ENCODE results near the gene PRIM2.
"Not testable (repeated sequence)": the region's sequence is repeated elsewhere in the genome, so short reads cannot be mapped to it uniquely, and the experiment has no call there.

Gene PRIM2

DNA sequence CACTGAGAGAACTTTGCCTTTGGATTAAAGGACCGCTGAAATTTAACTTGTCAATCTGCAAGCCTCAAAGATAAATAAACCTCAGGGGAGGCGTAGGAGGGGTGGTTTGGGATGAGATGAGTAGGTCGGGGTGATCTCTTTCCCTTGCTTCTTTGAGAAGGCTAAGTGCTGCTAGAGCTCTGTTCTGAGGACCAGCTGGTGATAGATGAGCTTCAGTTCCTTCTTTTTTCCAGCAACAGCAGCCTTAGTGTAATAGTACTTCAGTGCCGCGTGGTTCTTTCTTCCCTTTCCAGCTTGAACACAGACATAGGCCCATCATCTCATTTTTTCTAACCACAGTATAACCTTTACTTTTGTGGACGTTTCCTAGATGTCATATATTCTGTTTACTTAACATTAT lies 33.0 kb downstream of the PRIM2 start:
- not testable (repeated sequence) for H3K4me3 ChIP-seq (IDR thresholded peaks at IDR 0.05; ENCODE audit: insufficient read depth, low read depth, low read length); H3K4me2 ChIP-seq; H3K4me1 ChIP-seq (ENCODE audit: low read depth, poor library complexity, severe bottlenecking); H3K36me3 ChIP-seq (ENCODE audit: insufficient read depth); H3K9ac ChIP-seq; H4K20me1 ChIP-seq (ENCODE audit: insufficient read depth); H3K27me3 ChIP-seq (ENCODE audit: insufficient read depth, low read depth); H3K79me2 ChIP-seq (ENCODE audit: insufficient read depth, low read depth); H3K27ac ChIP-seq; H2AFZ ChIP-seq (ENCODE audit: low read depth)

DNA sequence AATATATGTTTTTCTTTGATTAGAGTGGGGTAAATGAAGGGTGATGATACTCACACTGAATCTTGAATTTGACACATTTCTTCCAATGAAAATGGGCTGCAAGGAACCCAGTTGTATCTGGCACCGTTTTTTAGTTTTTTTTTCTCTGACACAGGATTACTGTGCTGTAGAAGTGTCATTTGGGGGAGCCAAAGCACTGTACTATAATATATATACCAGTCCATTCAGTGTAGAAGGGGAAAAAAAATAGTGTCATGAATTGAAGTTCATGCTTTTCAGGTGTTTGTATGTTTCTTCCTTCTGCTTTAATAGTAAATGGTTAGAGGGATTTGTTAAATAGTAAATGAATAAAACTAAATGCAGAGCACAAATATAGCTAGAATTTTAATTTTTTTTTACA lies 35.2 kb downstream of the PRIM2 start:
- not testable (repeated sequence) for H4K20me1 ChIP-seq (ENCODE audit: insufficient read depth); H3K27me3 ChIP-seq (ENCODE audit: insufficient read depth, low read depth); H3K27ac ChIP-seq; H3K79me2 ChIP-seq (ENCODE audit: insufficient read depth, low read depth); H3K4me3 ChIP-seq (IDR thresholded peaks at IDR 0.05; ENCODE audit: insufficient read depth, low read depth, low read length); H3K4me1 ChIP-seq (ENCODE audit: low read depth, poor library complexity, severe bottlenecking); H3K4me2 ChIP-seq; H3K36me3 ChIP-seq (ENCODE audit: insufficient read depth); H3K9ac ChIP-seq; H2AFZ ChIP-seq (ENCODE audit: low read depth)

- H3K27me3 ChIP-seq (ENCODE audit: insufficient read depth, low read depth); H3K79me2 ChIP-seq (ENCODE audit: insufficient read depth, low read depth); H3K9ac ChIP-seq; H3K4me2 ChIP-seq; H3K4me3 ChIP-seq (IDR thresholded peaks at IDR 0.05; ENCODE audit: insufficient read depth, low read depth, low read length); H4K20me1 ChIP-seq (ENCODE audit: insufficient read depth); H3K36me3 ChIP-seq (ENCODE audit: insufficient read depth); H2AFZ ChIP-seq (ENCODE audit: low read depth); H3K4me1 ChIP-seq (ENCODE audit: low read depth, poor library complexity, severe bottlenecking); H3K27ac ChIP-seq: not testable (repeated sequence)
These were observed 40.9 kb downstream of the PRIM2 start for GRCh38 chr6:57358319-57358718.

DNA sequence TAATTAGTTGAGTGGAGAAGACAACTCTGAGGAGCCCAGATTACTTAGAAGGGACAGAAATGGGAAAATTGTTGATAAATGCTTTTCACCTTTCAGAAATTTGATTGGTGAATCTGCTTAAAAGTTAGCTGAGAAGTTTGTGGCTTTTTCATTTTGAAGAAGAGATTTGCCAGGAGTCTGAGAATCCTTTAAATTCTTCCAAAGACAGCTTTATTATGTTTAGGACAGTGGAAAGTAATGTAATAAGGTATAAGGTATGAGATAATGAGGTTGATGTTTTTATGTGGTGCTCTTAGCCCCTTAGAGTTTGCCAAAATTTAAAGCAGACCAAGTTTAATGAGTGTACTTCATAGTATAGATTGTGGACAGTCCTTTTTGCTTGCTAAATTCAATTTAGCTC lies 42.3 kb downstream of the PRIM2 start:
- not testable (repeated sequence) for H3K36me3 ChIP-seq (ENCODE audit: insufficient read depth)

GRCh38 chr6:57362340-57362739 lies 44.9 kb downstream of the PRIM2 start:
- not testable (repeated sequence) for H3K27me3 ChIP-seq (ENCODE audit: insufficient read depth, low read depth); H4K20me1 ChIP-seq (ENCODE audit: insufficient read depth); H2AFZ ChIP-seq (ENCODE audit: low read depth); H3K27ac ChIP-seq; H3K4me3 ChIP-seq (IDR thresholded peaks at IDR 0.05; ENCODE audit: insufficient read depth, low read depth, low read length); H3K36me3 ChIP-seq (ENCODE audit: insufficient read depth); H3K9ac ChIP-seq; H3K79me2 ChIP-seq (ENCODE audit: insufficient read depth, low read depth); H3K4me2 ChIP-seq; H3K4me1 ChIP-seq (ENCODE audit: low read depth, poor library complexity, severe bottlenecking)

More for the DNA sequence above, 42.3 kb downstream of the PRIM2 start:
- not testable (repeated sequence) for H3K27ac ChIP-seq; H3K4me1 ChIP-seq (ENCODE audit: low read depth, poor library complexity, severe bottlenecking); H3K9ac ChIP-seq; H2AFZ ChIP-seq (ENCODE audit: low read depth); H3K4me3 ChIP-seq (IDR thresholded peaks at IDR 0.05; ENCODE audit: insufficient read depth, low read depth, low read length); H3K79me2 ChIP-seq (ENCODE audit: insufficient read depth, low read depth); H3K27me3 ChIP-seq (ENCODE audit: insufficient read depth, low read depth); H4K20me1 ChIP-seq (ENCODE audit: insufficient read depth); H3K4me2 ChIP-seq

DNA sequence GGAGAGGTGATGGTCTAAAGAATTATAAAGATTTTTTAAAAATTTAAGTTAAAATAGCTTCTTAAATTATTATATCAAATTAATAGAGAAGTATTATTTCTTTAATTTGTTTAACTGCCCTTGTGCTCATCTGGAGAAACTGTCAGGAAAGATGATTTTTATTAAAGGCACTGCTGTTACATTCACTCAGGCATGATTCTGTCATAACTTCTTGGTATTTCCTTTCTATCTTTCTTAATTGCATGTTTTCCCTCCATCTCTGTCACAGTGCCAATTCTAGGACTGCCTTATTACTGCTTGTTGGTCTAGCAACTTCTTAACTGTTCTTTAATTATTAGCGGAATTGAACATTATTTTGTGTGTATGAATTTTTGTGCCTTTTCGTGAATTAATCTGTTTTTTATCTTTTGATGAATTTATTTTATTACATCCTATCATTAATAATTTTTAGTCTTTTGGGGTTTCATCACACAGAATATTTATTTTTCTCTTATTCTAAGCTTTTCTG lies 47.7 kb downstream of the PRIM2 start:
- H3K9ac ChIP-seq; H3K27me3 ChIP-seq (ENCODE audit: insufficient read depth, low read depth); H3K4me2 ChIP-seq; H3K36me3 ChIP-seq (ENCODE audit: insufficient read depth); H3K4me3 ChIP-seq (IDR thresholded peaks at IDR 0.05; ENCODE audit: insufficient read depth, low read depth, low read length); H2AFZ ChIP-seq (ENCODE audit: low read depth); H3K4me1 ChIP-seq (ENCODE audit: low read depth, poor library complexity, severe bottlenecking); H3K79me2 ChIP-seq (ENCODE audit: insufficient read depth, low read depth); H3K27ac ChIP-seq; H4K20me1 ChIP-seq (ENCODE audit: insufficient read depth): not testable (repeated sequence)

- not testable (repeated sequence) for H3K27me3 ChIP-seq (ENCODE audit: insufficient read depth, low read depth); H3K4me3 ChIP-seq (IDR thresholded peaks at IDR 0.05; ENCODE audit: insufficient read depth, low read depth, low read length); H3K4me2 ChIP-seq; H3K4me1 ChIP-seq (ENCODE audit: low read depth, poor library complexity, severe bottlenecking); H3K9ac ChIP-seq; H3K36me3 ChIP-seq (ENCODE audit: insufficient read depth); H3K27ac ChIP-seq; H4K20me1 ChIP-seq (ENCODE audit: insufficient read depth); H2AFZ ChIP-seq (ENCODE audit: low read depth); H3K79me2 ChIP-seq (ENCODE audit: insufficient read depth, low read depth)
These were observed 51.7 kb downstream of the PRIM2 start for GRCh38 chr6:57368965-57369731.

DNA sequence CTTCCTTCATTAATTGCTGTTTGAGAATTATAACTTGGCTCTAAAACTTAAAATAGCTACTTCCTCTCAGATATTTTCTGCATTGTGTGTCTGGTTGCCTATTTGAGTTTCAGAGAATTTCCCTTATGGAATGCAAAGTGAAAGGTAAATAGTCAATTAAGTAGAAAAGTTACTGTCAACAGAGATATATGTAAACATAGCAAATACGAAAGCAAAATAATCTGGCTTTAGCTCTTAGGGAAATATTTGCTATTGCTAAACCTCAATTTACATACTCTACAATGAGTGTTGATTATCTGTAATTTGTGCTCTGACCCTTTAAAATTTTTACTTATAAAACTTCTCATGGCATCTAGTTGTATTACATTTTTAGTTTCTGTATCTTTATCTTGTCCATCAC lies 54.3 kb downstream of the PRIM2 start:
- not testable (repeated sequence) for H3K27me3 ChIP-seq (ENCODE audit: insufficient read depth, low read depth); H3K79me2 ChIP-seq (ENCODE audit: insufficient read depth, low read depth); H3K4me1 ChIP-seq (ENCODE audit: low read depth, poor library complexity, severe bottlenecking); H3K9ac ChIP-seq; H2AFZ ChIP-seq (ENCODE audit: low read depth); H3K4me3 ChIP-seq (IDR thresholded peaks at IDR 0.05; ENCODE audit: insufficient read depth, low read depth, low read length); H3K27ac ChIP-seq; H4K20me1 ChIP-seq (ENCODE audit: insufficient read depth); H3K36me3 ChIP-seq (ENCODE audit: insufficient read depth); H3K4me2 ChIP-seq

GRCh38 chr6:57374764-57375163 lies 57.3 kb downstream of the PRIM2 start:
- H3K4me1 ChIP-seq (ENCODE audit: low read depth, poor library complexity, severe bottlenecking); H3K27me3 ChIP-seq (ENCODE audit: insufficient read depth, low read depth); H3K4me3 ChIP-seq (IDR thresholded peaks at IDR 0.05; ENCODE audit: insufficient read depth, low read depth, low read length); H3K27ac ChIP-seq; H3K36me3 ChIP-seq (ENCODE audit: insufficient read depth); H4K20me1 ChIP-seq (ENCODE audit: insufficient read depth); H3K4me2 ChIP-seq; H3K9ac ChIP-seq; H2AFZ ChIP-seq (ENCODE audit: low read depth); H3K79me2 ChIP-seq (ENCODE audit: insufficient read depth, low read depth): not testable (repeated sequence)

- not testable (repeated sequence) for H3K4me3 ChIP-seq (IDR thresholded peaks at IDR 0.05; ENCODE audit: insufficient read depth, low read depth, low read length); H3K79me2 ChIP-seq (ENCODE audit: insufficient read depth, low read depth); H3K36me3 ChIP-seq (ENCODE audit: insufficient read depth); H4K20me1 ChIP-seq (ENCODE audit: insufficient read depth); H3K4me1 ChIP-seq (ENCODE audit: low read depth, poor library complexity, severe bottlenecking); H3K4me2 ChIP-seq; H3K27me3 ChIP-seq (ENCODE audit: insufficient read depth, low read depth); H3K9ac ChIP-seq; H3K27ac ChIP-seq; H2AFZ ChIP-seq (ENCODE audit: low read depth)
These were observed 58.7 kb downstream of the PRIM2 start for GRCh38 chr6:57376083-57376482.
